GM04504 (cell line): Measurements from ENCODE around the gene ASPA.

Experiments used
- DNase-seq: peaks from one replicate; pipeline ENCODE4 v3.0.0-alpha.2; 2012; ENCODE audit warnings: low read depth

The ASPA gene

DNA sequence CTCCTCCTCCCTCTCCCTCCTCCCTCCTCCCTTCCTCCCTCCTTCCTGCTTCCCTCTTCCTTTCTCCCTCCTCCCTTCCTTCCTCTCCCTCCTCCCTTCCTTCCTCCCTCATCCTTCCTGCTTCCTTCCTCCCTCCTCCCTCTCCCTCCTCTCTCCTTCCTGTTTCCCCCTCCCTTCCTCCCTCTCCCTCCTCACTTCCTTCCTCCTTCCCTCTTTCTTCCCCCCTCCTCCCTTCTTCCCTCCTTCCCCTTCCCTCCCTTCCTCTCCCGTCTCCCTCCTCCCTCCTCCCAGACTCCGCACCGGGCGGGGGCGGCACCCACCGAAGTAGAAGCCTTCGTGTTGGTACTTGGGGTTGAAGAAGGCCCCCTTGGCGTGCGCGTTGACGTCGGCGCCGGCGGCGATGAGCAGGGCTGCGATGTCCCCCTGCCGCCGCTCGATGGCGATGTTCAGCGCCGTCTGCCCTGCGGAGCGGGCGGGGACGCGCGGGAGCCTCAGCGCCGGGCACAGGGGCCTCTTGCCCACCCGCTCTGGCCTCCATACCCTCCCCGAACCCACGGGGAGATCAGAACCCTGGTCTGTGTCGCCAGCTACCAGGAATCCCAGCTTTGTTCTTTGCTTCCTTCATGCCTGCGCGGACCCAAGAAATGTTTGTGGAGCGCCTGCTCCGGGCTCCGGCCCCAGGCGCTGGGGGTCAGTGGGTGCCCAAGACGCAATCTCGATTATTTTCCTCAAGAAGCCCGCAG, 59.6 kb downstream of the ASPA start:
- peak; percentile 46 for DNase-seq

- DNase-seq = no peak
Observed at GRCh38 chr17:3536716-3537115, 60.9 kb downstream of the ASPA start.

DNA sequence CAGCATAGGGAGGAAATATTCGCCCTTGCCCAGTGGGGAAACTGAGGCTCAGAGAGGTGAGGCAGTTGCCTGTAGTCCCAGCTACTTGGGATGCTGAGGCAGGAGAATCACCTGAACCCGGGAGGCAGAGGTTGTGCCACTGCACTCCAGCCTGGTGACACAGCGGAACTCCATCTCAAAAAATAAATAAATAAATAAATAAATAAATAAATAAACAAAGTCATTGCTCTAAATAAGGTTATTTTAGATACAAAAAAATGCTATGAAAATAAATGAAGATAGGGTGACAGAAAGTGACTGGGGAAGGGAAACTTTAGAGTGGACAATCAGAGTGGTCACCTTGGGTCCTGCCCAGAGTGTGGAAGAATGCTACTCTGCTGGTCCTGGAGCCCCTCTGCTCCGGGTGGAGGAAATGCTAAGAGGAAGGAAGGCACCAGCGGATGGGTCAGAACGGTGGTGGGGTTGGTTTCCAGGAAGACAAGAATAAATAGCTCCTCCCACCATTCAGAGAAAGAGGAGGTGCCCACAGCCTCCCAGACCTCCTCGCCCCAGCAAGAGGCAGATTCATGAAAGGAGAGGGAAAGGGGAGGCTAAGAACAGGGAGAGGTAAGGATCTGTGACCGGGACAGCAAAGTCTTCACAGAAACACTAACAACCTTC, 64.2 kb downstream of the ASPA start:
- DNase-seq = no peak

GRCh38 chr17:3542410-3543088, 66.8 kb downstream of the ASPA start:
- DNase-seq = no peak

DNA sequence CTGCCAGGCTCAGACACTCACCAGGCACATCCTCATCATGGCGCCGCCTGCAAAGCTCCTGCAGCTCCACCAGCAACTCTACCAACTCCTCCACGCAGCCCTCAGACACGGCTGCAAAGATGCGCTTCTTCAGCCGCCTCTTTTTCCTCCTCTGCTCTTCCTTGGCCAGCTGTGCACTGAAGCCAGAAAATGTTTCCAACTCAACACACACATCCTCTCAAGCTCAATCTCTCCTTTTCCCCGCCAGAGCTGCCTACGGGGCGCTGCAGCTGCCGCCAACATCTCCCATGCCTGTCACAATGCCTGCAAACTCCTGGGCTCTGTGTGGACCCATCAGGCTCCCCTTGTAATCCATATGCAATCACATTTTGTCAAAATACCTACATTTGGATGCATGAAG, 67.7 kb downstream of the ASPA start:
- DNase-seq = no peak

- DNase-seq = no peak
Observed at GRCh38 chr17:3544365-3544764, 68.6 kb downstream of the ASPA start.

DNA sequence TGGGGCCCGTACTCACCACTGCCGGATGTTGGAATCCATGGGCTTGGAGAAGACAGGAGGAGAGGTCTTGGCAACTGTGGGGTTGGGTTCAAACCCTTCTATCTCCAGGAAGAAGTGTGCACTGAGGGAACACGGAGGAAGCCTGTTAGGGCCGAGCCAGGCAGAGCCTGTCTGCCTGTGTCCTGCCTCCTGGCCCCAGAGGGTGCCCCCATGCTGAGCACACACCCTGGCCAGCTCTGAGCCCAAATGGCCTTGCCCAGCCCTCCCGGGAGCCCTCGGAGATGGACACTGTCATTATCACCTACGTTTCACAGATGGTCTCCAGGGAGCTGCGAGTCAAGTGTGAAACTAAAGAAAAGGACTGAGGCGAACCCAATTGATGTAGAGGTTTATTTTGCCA, 69.4 kb downstream of the ASPA start:
- no peak for DNase-seq

GRCh38 chr17:3546521-3546920, 70.7 kb downstream of the ASPA start:
- no peak for DNase-seq

DNA sequence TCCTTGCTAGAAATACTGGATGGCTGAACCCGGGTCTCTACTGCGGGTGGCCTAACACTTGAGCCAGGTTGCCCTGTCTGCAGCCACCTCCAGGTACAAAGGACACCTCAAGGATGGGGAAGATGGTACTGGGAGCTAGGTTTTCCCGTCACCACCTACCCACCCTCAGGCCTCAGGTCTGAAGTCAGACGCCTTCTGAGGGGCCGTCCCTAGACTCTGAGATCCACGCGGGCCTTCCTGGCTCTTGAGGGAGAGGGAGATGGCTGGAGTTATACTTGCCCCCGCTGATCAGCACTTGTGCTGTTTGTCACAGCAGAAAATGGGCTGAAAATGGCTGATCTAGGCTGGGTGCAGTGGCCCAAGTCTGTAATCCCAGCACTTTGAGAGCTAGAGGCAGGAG, 71.2 kb downstream of the ASPA start:
- no peak for DNase-seq

- no peak for DNase-seq
Observed at GRCh38 chr17:3547628-3548027, 71.8 kb downstream of the ASPA start.

- no peak for DNase-seq
Observed at GRCh38 chr17:3549610-3550162, 73.9 kb downstream of the ASPA start.

- DNase-seq = no peak
Observed at GRCh38 chr17:3551189-3551588, 75.4 kb downstream of the ASPA start.

DNA sequence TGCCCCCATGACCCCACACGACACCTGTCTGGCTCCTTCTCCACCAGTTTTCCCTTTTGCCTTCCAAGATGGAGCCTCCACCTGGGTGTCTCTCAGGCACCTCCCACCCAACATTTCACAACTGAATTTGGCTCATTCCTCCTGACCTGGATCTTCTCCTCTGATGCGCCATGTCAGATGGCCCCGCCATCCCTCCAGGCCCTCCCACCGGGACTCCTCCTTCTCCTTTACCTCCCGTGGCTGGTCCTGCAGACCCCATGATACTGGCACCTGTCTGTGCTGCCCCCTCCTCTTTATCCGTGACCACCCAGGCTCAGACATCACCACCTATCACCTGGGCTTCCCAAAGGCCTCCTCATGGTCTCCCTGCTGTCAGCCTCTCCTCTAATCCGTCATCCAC, 77.1 kb downstream of the ASPA start:
- DNase-seq = no peak
